ENCODE data around the gene RXYLT1.

The RXYLT1 gene

DNA sequence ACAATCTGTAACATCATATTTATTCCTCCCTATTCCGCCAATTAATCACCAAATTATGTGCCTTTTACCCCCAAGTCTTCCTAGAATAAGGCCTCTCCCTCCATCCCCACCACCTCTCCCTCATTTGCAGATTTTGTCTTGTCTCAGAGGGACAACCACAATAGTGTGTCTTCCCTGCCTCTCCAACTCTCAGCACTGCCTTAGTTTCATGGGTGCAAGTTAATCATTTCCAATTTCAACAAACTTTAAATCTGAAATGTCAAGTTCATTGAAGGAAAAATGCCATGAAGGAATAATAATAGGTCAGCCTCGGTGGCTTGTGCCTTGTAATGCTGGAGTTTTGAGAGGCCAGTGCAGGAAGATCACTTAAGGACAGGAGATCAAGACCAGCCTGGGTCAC lies 31.6 kb downstream of the RXYLT1 start:
- Histone ChIP-seq H3K4me3 (replicated peaks; ENCODE audit: insufficient read depth, low read length) (no peak overlapping the region), H3K27ac (replicated peaks) (no peak overlapping the region), H3K27me3 (ENCODE audit: insufficient read depth, poor library complexity, severe bottlenecking) (no peaks in the 10 kb centered on the region)
- TF ChIP-seq GABPA (IDR thresholded peaks at IDR 0.05; ENCODE audit: low read depth) (no peak), SPI1 (IDR thresholded peaks at IDR 0.05; ENCODE audit: borderline replicate concordance, low read depth) (no peak), POLR2AphosphoS5 (IDR thresholded peaks at IDR 0.05; ENCODE audit: low read depth) (no peak)
- TF ChIP-seq, protein P1, sequence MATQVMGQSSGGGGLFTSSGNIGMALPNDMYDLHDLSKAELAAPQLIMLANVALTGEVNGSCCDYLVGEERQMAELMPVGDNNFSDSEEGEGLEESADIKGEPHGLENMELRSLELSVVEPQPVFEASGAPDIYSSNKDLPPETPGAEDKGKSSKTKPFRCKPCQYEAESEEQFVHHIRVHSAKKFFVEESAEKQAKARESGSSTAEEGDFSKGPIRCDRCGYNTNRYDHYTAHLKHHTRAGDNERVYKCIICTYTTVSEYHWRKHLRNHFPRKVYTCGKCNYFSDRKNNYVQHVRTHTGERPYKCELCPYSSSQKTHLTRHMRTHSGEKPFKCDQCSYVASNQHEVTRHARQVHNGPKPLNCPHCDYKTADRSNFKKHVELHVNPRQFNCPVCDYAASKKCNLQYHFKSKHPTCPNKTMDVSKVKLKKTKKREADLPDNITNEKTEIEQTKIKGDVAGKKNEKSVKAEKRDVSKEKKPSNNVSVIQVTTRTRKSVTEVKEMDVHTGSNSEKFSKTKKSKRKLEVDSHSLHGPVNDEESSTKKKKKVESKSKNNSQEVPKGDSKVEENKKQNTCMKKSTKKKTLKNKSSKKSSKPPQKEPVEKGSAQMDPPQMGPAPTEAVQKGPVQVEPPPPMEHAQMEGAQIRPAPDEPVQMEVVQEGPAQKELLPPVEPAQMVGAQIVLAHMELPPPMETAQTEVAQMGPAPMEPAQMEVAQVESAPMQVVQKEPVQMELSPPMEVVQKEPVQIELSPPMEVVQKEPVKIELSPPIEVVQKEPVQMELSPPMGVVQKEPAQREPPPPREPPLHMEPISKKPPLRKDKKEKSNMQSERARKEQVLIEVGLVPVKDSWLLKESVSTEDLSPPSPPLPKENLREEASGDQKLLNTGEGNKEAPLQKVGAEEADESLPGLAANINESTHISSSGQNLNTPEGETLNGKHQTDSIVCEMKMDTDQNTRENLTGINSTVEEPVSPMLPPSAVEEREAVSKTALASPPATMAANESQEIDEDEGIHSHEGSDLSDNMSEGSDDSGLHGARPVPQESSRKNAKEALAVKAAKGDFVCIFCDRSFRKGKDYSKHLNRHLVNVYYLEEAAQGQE (IDR thresholded peaks at IDR 0.05; ENCODE audit: insufficient replicate concordance, low read depth): no peak
- TF ChIP-seq, protein P2, sequence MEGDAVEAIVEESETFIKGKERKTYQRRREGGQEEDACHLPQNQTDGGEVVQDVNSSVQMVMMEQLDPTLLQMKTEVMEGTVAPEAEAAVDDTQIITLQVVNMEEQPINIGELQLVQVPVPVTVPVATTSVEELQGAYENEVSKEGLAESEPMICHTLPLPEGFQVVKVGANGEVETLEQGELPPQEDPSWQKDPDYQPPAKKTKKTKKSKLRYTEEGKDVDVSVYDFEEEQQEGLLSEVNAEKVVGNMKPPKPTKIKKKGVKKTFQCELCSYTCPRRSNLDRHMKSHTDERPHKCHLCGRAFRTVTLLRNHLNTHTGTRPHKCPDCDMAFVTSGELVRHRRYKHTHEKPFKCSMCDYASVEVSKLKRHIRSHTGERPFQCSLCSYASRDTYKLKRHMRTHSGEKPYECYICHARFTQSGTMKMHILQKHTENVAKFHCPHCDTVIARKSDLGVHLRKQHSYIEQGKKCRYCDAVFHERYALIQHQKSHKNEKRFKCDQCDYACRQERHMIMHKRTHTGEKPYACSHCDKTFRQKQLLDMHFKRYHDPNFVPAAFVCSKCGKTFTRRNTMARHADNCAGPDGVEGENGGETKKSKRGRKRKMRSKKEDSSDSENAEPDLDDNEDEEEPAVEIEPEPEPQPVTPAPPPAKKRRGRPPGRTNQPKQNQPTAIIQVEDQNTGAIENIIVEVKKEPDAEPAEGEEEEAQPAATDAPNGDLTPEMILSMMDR (IDR thresholded peaks at IDR 0.05; ENCODE audit: insufficient read depth, low read length): no peak
- DNase-seq (ENCODE audit: low read depth in 1 of 2, low spot score in 1 of 2): no peak

DNA sequence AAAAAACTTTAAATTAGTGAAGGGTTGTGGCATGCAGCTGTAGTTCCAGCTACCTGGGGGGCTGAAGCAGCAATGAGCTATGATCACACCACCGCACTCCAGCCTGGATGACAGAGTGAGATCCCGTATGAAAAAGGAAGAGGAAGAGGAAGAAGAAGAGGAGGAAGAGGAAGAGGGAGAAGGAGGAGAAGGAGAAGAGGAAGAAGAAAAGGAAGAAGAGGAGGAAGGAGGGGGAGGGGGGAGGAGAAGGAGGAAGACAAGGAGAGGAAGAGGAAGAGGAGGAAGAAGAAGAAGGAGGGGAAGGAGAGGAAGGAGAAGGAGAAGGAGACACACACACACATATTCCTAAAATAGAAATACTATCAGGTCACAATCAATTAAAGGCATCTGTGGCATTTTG lies 32.0 kb downstream of the RXYLT1 start:
- H3K27me3 ChIP-seq (ENCODE audit: insufficient read depth, poor library complexity, severe bottlenecking): no peaks in the 10 kb centered on the region
- DNase-seq (ENCODE audit: low read depth in 1 of 2, low spot score in 1 of 2): no peak
- no peak overlapping the region for H3K4me3 ChIP-seq (replicated peaks; ENCODE audit: insufficient read depth, low read length)
- TF ChIP-seq, protein P1 (IDR thresholded peaks at IDR 0.05; ENCODE audit: insufficient replicate concordance, low read depth): no peak
- no peak for TF ChIP-seq SPI1 (IDR thresholded peaks at IDR 0.05; ENCODE audit: borderline replicate concordance, low read depth)
- no peak overlapping the region for H3K27ac ChIP-seq (replicated peaks)

DNA sequence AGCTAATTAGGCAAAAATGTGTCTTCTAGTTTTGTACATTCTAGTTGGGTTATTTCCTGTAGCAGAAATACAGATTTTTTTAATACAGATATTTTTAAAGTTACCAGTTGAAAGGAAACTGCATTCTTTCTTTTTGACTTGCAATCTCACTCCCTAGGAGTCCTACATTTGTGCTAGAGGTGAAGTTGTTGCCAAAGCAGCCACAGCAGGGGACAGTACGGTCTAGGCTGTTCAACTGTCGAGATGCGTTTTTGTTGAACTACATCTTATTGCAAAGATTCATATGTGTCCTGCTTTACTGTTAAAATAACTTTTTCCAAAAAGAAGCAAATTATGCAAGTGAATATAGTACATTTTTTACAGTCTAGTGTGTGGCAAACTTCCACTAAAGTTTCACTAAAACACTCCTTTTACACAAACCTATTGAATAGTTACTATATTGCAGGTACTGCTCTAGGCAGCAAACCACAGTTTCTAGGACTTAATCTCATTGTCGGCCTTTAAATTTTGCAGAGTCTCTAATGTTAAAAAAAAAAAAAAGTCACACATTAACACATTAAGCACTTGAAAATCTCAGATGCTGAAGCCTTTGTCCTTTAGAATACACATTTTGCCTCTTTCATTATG lies 34.5 kb downstream of the RXYLT1 start:
- no peak for DNase-seq (ENCODE audit: low read depth in 1 of 2, low spot score in 1 of 2)
- Histone ChIP-seq H3K27me3 (ENCODE audit: insufficient read depth, poor library complexity, severe bottlenecking) (no peaks in the 10 kb centered on the region), H3K4me3 (replicated peaks; ENCODE audit: insufficient read depth, low read length) (no peak overlapping the region), H3K27ac (replicated peaks) (no peak overlapping the region)
- TF ChIP-seq POLR2AphosphoS5 (IDR thresholded peaks at IDR 0.05; ENCODE audit: low read depth): no peak
- no peak for TF ChIP-seq GABPA (IDR thresholded peaks at IDR 0.05; ENCODE audit: low read depth)
- TF ChIP-seq, protein P2 (IDR thresholded peaks at IDR 0.05; ENCODE audit: insufficient read depth, low read length): no peak
- TF ChIP-seq SPI1 (IDR thresholded peaks at IDR 0.05; ENCODE audit: borderline replicate concordance, low read depth): no peak
- TF ChIP-seq, protein P1 (IDR thresholded peaks at IDR 0.05; ENCODE audit: insufficient replicate concordance, low read depth): no peak

Data from HL-60 (cell line).